ENCODE data around the gene SUPT20H. TPM values are rescaled to one million over a fixed set of nuclear protein-coding genes. Genes with fewer than 3 reads are reported as not detected.

SUPT20H gene
- total and polyA plus RNA-seq, 2 donors (not counting 1 experiment from before 2014, with no cell fraction given): 43.8 to 93.7 TPM

DNA sequence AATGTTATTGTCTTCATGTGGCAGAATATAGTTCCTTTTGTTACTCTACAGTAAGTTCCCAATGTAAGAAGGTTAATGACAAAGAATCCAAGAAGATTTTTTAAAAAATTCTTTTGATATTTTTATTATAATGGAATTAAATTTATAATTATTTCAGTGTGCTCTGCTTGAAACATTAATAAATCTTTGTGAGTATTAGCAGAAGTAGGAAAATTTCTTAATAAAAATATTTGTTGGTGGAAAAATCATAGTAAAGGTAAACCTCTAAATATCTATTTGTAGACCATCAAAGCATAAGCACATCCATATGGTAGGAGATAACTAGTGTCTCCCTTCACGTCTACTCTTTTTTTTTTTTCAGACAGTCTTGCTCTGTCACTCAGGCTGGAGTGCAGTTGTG, 41.7 kb upstream of the SUPT20H start:
- H3K4me2 ChIP-seq (replicated peaks; ENCODE audit: low read depth, low read length, poor library complexity, severe bottlenecking): no peak overlapping the region
- 88% methylated on average over 1 of the region's 1 CpG for WGBS (ENCODE audit: insufficient coverage)
- H2AFZ ChIP-seq (ENCODE audit: insufficient read depth, low read depth, low read length, poor library complexity, severe bottlenecking): no peak overlapping the region
- no peak overlapping the region for H3K9ac ChIP-seq (ENCODE audit: low read length)
- H3K27me3 ChIP-seq (replicated peaks in 1 of 4; ENCODE audit: control extremely low read depth in 1 of 4, control insufficient read depth in 3 of 4, insufficient read depth in 4 of 4, low read length in 3 of 4): peaks cover 0 to 4% (median 0%) of the 10 kb centered on the region in 4 experiments
- no peaks in the 10 kb centered on the region for H4K20me1 ChIP-seq (ENCODE audit: control insufficient read depth, insufficient read depth, low read length, poor library complexity, severe bottlenecking)
- ATAC-seq (ENCODE audit: low read depth) (no peak), DNase-seq (no peak)
- no peaks in the 10 kb centered on the region for H3K4me1 ChIP-seq (ENCODE audit: control insufficient read depth in 2 of 2, insufficient read depth in 2 of 2, low read length in 2 of 2)
- no peaks in the 10 kb centered on the region for H3K36me3 ChIP-seq (replicated peaks in 1 of 2; ENCODE audit: control extremely low read depth in 1 of 2, control insufficient read depth in 1 of 2, extremely low read depth in 1 of 2, insufficient read depth in 2 of 2, low read length in 1 of 2)
- Mint-ChIP-seq H3K9me3 (ENCODE audit: insufficient read depth) (no peaks in the 10 kb centered on the region), H3K4me3 (no peak overlapping the region), H3K27me3 (peaks cover 10% of the 10 kb centered on the region), H3K27ac (no peak overlapping the region), H3K4me1 (no peaks in the 10 kb centered on the region)
- no peak overlapping the region for H3K4me3 ChIP-seq (ENCODE audit: control extremely low read depth in 1 of 5, extremely low read depth in 1 of 5, insufficient read depth in 1 of 5, low read depth in 2 of 5, low read length in 4 of 5)
- TF ChIP-seq EZH2 (IDR thresholded peaks at IDR 0.05; ENCODE audit: borderline replicate concordance, insufficient read depth, low read depth, low read length, poor library complexity, severe bottlenecking): no peak
- TF ChIP-seq, protein P1, sequence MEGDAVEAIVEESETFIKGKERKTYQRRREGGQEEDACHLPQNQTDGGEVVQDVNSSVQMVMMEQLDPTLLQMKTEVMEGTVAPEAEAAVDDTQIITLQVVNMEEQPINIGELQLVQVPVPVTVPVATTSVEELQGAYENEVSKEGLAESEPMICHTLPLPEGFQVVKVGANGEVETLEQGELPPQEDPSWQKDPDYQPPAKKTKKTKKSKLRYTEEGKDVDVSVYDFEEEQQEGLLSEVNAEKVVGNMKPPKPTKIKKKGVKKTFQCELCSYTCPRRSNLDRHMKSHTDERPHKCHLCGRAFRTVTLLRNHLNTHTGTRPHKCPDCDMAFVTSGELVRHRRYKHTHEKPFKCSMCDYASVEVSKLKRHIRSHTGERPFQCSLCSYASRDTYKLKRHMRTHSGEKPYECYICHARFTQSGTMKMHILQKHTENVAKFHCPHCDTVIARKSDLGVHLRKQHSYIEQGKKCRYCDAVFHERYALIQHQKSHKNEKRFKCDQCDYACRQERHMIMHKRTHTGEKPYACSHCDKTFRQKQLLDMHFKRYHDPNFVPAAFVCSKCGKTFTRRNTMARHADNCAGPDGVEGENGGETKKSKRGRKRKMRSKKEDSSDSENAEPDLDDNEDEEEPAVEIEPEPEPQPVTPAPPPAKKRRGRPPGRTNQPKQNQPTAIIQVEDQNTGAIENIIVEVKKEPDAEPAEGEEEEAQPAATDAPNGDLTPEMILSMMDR (IDR thresholded peaks at IDR 0.05): no peak
- H3K27ac ChIP-seq (ENCODE audit: low read length in 2 of 2): no peak overlapping the region
- H3K9me3 ChIP-seq (ENCODE audit: control extremely low read depth in 1 of 3, control insufficient read depth in 2 of 3, insufficient read depth in 1 of 3, low read length in 2 of 3): peaks cover 0 to 5% (median 0%) of the 10 kb centered on the region in 3 donors
- intact Hi-C loops (cut with micrococcal nuclease): no loop called here
- H3K79me2 ChIP-seq (ENCODE audit: control insufficient read depth, insufficient read depth, low read length): no peaks in the 10 kb centered on the region
- ChIA-PET CTCF (no interaction called here), POLR2A (no interaction called here)

DNA sequence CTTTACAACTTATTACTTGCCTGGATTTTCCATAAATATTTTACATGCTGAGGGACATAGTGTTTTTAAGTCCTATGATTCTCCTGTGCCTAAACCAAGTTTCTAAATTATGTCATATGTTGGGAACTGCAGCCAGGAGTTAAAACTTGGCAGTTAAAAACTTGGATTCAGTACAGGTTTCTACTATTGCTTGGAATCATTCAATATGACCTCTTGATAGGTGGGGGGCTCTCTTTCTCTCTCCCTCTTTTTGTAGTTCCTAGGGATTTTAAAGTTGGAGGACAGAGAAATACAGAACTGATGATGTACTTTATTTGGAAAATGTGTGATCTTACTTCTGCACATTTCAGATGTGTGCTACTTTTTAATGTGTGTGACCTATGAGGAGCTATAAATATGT, 41.2 kb upstream of the SUPT20H start:
- Mint-ChIP-seq H3K27ac (no peak overlapping the region), H3K27me3 (peaks cover 10% of the 10 kb centered on the region), H3K4me1 (no peaks in the 10 kb centered on the region), H3K9me3 (ENCODE audit: insufficient read depth) (no peaks in the 10 kb centered on the region), H3K4me3 (no peak overlapping the region)
- H3K9ac ChIP-seq (ENCODE audit: low read length): no peak overlapping the region
- no peaks in the 10 kb centered on the region for H3K79me2 ChIP-seq (ENCODE audit: control insufficient read depth, insufficient read depth, low read length)
- H3K36me3 ChIP-seq (replicated peaks in 1 of 2; ENCODE audit: control extremely low read depth in 1 of 2, control insufficient read depth in 1 of 2, extremely low read depth in 1 of 2, insufficient read depth in 2 of 2, low read length in 1 of 2): no peaks in the 10 kb centered on the region
- no peak overlapping the region for H3K4me3 ChIP-seq (ENCODE audit: control extremely low read depth in 1 of 5, extremely low read depth in 1 of 5, insufficient read depth in 1 of 5, low read depth in 2 of 5, low read length in 4 of 5)
- no peak for DNase-seq
- ChIA-PET CTCF (no interaction called here), POLR2A (no interaction called here)
- no peaks in the 10 kb centered on the region for H3K4me1 ChIP-seq (ENCODE audit: control insufficient read depth in 2 of 2, insufficient read depth in 2 of 2, low read length in 2 of 2)
- no peak overlapping the region for H2AFZ ChIP-seq (ENCODE audit: insufficient read depth, low read depth, low read length, poor library complexity, severe bottlenecking)
- intact Hi-C loops (cut with micrococcal nuclease): no loop called here
- H3K27me3 ChIP-seq (replicated peaks in 1 of 4; ENCODE audit: control extremely low read depth in 1 of 4, control insufficient read depth in 3 of 4, insufficient read depth in 4 of 4, low read length in 3 of 4): peaks cover 0 to 4% (median 0%) of the 10 kb centered on the region in 4 experiments
- ATAC-seq (ENCODE audit: low read depth): no peak
- TF ChIP-seq, protein P1 (IDR thresholded peaks at IDR 0.05): no peak
- no peak for TF ChIP-seq EZH2 (IDR thresholded peaks at IDR 0.05; ENCODE audit: borderline replicate concordance, insufficient read depth, low read depth, low read length, poor library complexity, severe bottlenecking)
- no peak overlapping the region for H3K27ac ChIP-seq (ENCODE audit: low read length in 2 of 2)
- H3K4me2 ChIP-seq (replicated peaks; ENCODE audit: low read depth, low read length, poor library complexity, severe bottlenecking): no peak overlapping the region
- no peaks in the 10 kb centered on the region for H4K20me1 ChIP-seq (ENCODE audit: control insufficient read depth, insufficient read depth, low read length, poor library complexity, severe bottlenecking)
- H3K9me3 ChIP-seq (ENCODE audit: control extremely low read depth in 1 of 3, control insufficient read depth in 2 of 3, insufficient read depth in 1 of 3, low read length in 2 of 3): peaks cover 0 to 5% (median 0%) of the 10 kb centered on the region in 3 donors

All from B cell (primary cell).